Activated CD8-positive, alpha-beta memory T cell treated with anti-CD3 and anti-CD28 coated beads, Interleukin-2, amount 50 U/mL, for 1 hour (primary cell): ENCODE measurements around the gene CD180.

Source experiments
- DNase-seq: peaks from one replicate; pipeline ENCODE4 v3.0.0-alpha.2; 2020; ENCODE audit errors: extremely low read depth

The CD180 gene

DNA sequence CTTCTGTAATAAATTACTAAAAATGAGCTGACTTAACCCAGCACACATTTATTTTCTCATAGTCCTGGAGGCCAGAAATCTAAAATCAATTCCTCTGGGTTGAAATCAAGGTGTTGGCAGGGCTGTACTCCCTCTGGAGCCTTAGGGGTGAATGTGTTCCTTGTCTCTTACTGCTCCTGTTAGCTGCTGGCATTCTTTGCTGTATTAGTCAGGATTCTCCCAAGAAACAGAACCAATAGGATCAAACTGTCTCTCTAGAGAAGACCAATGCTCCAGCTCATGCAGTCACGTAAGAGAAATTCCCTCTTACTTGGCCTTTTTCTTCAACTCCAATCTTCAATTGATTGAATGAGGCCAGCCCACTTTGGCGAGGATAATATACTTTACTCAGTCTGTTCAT lies 15.3 kb upstream of the CD180 start:
- DNase-seq = no peak

DNA sequence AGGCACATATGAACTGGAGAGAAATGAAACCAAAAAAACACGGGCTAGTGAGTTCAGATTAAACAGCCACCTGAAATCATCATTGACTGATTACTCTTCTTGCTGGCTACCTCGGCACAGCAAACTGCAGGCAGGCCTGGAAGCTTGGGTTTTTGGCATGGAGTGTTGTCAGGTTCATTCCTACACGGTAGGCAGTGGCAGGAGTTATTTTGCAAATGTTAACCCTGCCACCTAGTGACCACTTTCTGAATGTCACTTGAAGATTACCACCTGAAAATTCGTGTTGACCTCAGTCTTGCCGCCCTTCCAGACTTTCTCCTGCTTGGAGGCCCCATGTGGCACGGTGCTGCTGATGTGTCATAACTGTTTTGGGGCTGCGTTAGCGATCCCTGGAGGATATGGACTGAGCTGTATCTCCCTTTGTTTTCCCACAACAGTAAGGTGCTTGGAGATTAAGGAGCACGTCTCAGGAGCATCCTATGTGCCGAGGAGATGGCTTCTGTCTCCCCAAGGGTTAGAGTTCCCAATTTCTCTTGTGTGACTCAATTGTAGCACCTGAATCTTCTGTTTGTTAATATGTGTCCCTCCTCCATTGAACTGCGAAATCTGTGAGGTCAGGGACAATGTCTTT lies 12.7 kb upstream of the CD180 start:
- no peak for DNase-seq

DNA sequence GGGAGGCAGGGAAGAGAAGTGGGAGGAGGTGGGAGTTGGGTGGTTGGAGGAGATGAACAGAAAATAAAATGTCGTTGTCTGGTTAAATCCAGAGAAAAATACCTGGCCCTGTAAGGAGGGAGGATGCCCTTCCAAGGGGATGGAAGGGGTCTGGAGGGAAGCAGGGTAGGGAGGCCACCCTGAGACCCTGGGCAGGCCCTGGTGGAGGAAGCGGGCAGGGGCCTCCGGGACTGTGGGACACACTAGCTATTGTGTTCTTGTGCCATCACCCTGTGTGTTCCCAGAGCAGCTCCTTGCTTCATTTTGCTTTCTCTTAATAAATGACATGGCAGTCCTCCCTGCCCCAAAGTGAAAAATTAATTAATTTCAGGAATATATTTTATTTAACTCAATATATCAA lies 11.8 kb upstream of the CD180 start:
- no peak for DNase-seq

DNA sequence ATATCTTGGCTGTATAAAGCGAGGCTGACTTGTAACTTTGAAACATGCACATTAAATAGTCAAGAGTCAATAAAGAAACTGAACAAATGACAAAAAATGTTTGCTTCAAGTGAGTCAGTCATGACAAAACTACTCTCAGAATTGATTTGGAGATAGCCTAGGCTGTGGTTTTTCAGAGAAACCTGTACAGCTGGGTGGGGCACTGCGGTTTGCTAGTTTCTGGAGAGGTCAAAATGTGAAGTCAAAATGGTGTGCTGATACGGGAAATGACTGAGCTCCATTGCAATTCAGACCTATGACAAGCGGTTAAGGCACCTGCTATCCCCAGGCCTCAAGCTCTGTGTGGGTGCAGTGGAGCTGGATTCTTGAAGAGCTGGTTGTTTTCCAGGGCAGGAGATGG lies 10.3 kb upstream of the CD180 start:
- DNase-seq = peak; percentile 40

DNA sequence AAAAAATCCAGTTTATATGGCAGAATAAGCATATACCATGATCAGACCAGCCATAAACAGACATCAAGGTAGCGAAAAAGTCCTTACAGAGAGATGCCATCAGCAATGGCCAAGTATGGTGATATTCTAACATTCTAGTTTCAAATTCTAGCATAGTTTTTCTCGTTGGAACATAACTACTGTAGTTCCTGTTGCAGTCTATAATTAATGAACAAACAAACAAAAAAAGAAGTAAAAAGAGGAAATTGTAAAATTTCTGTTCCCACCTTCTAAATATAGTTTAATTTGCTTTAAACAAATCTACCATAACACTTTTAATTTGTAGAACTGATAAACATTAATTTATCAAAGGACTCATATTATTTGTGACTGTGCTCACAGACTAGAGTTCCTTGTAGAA lies 9.9 kb upstream of the CD180 start:
- DNase-seq = no peak

DNA sequence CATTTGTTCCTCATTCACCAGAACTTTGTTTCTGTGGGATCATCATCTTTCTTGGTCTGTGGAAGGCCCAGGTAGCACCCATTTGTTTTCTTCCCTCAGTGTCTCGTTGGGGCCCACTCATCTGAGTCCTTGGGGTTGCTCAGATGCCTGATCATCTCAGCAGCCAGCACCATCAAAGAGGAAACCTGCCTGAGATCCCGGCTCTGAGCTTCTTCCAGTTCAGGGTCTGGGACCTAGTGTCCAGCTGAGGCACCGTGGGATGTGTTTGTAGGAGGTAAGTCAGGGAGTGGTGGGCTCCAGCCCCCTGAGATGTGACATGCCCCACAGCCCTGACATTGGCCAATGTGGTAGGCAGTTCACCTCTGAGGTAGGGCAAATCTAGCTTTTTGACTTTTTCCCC lies 9.4 kb upstream of the CD180 start:
- DNase-seq = no peak

DNA sequence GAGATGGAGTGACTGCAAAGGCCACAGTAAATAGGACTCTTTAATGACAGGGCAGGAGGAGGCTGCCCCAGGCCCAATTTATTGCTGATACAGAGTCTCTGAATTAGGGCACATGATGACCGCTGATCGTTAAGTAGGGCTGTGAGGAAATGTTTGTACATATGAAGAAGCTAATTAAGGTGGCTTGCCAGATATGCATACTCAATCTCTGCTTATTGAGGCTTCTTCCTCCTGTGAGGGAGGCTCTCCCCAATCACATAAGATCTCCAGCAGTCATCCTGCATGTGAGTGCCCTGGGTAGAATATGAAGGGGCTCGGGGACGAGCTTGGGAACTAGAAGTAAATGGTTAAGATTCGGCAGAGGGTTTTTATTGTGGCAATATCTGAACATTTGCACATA lies 8.2 kb upstream of the CD180 start:
- no peak for DNase-seq

DNA sequence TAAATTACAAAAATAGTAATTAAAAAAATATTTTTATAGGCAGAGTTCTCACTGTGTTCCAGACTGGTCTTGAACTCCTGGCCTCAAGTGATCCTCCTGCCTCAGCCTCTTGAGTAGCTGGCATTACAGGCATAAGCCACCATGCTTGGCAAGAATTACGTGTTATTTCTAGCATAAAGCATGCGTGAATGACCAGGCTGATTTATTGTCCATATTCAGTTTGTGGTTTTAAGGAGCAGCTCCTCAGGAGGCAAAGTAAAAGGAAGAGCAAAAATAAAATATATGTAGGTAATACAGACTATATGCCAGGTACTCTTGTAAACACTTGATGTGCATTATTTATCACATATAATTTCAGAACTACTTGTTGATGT lies 7.1 kb upstream of the CD180 start:
- no peak for DNase-seq

DNA sequence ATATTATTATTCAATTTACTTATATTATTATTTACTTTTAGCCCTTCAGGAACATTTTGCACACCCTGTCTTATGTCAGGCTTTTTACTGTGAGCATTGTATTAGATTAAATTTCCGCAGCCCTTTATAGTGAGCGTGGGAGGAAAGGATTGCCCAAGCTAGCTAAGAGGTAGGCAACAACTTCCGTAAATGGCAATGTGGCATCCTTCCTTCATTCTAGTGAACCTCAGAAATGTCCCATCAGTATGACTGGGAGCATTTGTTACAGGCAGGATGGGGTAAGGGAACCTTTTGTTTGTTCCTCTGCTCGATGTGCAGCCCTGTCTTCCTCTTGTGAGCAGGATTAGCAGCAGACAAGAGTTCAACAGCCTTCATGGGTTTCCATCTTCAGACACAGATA lies 6.2 kb upstream of the CD180 start:
- no peak for DNase-seq

DNA sequence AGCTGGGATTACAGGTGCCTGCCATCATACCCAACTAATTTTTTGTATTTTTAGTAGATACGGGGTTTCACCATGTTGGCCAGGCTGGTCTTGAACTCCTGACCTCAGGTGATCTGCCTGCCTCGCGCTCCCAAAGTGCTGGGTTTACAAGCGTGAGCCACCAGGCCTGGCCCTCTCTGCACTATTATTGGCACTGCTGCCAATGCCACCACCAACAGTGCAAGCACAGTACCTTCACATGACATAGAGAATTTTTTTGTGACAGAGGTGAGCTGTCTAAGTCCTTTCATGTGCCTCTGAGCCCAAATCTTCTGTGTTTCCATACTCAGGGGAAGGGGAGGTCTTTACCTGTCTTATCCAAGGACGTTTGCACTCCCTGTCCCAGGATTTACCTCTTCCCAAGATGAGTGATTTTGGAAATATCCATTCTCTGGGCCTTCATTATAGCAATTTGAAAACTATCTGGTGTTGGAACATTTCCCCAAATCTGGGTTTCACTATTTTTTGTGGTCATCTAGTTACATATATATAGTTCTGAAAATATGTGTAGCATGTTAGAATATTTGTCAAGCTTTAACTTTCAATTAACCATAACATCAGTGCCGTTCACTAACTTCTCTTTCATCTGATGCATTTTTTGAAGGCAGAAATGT lies 5.4 kb upstream of the CD180 start:
- no peak for DNase-seq

DNA sequence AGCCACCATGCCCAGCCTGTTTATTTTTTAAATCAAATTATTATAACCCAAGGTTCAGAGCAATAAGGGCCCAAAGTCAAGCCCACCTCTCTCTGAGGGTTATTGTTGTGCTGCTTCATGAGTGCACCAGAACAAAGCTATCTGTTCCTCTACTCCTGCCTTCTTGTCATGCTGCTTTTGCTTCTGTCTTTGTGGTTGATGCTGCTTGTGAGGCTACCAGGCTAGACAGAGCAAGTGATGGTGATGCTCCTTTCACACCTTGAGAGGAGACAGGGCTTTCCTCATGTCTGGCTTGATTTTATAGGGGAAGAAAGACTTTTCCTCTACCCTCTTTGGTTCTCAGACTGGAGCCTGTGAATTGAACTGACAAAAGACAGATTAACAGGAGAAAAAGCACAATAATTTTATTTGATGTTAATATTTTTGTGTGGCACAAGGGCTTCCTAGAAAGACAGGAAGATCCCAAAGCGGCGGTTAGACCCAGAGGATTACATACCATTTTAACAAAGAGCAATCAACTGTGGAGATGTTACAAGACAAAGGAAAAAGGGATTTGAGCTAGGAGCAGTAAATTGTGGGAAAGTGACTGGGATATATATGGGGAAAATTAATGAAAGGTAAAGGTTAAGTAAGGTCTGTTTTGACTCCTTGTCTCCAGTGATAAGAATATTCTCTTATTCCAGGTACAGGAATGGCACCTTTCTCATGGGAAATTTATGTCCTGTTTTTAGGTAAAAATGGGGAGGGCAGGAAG lies 4.4 kb upstream of the CD180 start:
- DNase-seq = no peak

DNA sequence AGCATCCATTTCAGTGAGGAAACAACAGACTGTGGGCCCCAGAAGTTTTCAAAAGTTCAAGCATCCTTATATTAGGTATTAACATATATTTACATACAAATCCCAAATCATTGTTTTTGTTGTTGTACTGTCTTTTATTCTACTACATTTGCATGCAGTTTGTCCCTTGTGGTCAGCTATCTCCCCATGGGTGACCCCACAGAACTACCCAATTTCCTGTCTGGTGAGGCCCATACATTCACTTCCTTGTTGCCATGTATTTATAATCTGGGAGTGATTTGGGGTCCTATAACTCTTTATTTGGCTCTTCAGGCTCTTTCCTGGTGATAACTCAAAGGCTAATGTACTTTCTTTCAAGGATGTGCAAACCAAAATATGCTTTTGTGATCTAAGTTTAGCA lies 3.3 kb upstream of the CD180 start:
- no peak for DNase-seq

DNA sequence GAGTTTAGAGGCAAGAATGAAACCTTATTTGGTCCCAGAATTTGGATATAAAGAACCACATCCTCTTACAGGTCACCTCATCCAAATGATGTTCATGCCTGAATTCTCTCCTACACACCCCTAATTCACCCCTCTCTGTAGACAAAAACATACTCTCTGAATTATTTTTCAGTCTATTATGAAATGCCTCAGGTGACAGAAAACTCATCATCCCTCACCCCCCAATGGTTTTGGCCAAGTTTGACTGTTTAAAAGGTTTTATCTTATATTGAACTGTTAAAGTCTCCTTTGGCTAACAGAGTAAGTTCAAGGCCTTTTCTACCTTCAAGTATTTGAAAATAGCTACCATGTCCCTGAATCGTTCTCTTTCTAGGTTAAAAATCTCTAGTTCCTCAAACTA lies 2.3 kb upstream of the CD180 start:
- DNase-seq = no peak

DNA sequence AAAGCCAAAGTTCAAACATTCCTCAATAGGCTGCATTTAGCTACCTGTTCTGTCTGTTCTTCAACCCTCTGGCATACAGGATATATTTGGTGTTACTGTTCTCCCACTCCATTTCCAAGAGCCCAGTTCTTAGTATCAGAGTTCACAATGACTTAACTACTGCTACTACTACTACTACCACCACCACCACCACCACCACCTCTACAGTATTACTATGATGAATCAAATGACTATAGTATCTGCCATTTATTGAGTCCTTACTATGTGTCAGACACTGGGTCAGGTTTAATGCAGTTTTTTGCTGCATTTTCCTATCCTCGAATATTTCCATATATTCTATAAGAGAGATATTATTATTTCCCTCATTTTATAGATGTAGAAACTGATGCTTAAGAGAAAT lies 937 bp upstream of the CD180 start:
- no peak for DNase-seq

DNA sequence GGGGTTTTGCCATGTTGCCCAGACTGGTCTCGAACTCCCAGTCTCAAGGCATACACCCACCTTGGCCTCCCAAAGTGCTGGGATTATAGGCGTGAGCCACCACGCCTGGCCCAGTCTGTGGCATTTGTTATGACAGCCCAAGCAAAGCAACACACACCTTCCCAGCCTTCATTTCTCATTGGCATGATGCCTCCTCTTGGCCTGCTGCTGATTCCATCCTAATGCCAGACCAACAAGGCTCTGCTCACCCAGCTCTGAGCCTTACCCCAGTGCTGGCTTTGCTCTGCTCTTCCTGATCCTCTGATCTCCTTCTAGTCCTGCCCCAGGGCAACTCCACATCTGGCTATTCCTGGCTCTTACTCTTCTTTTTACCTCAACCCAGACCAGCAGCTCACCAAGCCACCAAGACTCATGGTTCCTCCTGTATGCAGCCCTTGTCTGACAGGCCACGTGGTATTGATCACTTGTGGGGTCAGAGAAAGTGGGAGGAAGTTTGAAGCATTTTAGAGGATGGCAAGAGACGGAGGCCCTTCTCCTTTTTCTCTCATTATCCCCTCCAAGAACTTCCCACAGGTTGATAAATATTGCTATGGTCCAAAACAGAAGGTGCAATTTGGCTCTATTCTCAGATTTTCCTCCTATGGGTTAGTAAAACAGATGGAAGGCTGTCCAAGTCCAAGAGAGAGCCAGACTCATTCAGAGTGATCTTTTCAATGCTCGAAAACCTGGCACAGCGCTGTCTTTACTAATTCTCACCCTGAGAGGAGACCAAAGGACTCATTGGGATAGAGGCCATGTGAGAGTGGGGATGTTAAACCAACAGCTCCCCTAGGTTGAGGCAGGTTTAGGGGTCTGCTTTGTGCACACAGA lies 958 bp downstream of the CD180 start:
- no peak for DNase-seq

DNA sequence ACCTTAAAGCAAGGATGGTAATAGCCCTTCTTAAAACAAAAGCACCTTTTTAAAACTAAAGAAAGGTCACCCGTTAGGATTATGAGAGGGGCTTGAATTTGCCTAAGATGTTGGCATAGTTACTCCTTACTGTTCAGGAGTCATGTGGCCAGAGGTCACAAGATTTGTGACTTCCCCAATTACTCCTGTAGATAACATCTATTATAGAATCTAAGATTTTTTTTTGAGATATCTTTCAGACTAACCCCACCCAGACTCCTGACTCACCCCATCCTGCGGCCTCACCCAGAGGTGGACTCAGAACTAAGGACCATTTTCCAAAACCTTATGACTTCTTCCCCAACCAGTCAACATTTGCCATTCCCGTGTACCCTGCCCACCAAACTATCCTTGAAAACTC lies 2.4 kb downstream of the CD180 start:
- DNase-seq = no peak

DNA sequence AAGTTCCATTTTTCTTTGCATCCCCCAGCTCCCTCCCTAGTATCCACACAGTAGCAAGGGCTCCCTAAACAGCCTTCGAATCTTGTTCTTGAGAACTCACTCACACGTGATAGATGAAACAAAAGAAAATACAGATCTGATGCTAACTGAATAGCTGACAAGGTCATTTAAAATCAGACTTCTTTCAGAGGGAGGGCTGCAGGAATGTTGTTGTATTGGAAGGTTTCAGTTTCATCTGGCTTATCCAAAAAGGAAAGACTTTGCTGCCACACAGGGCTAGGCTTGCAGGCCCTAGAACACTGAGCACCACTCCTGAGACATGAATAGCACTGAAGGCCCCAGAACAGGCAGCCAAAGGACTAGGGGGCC lies 3.2 kb downstream of the CD180 start:
- DNase-seq = no peak

DNA sequence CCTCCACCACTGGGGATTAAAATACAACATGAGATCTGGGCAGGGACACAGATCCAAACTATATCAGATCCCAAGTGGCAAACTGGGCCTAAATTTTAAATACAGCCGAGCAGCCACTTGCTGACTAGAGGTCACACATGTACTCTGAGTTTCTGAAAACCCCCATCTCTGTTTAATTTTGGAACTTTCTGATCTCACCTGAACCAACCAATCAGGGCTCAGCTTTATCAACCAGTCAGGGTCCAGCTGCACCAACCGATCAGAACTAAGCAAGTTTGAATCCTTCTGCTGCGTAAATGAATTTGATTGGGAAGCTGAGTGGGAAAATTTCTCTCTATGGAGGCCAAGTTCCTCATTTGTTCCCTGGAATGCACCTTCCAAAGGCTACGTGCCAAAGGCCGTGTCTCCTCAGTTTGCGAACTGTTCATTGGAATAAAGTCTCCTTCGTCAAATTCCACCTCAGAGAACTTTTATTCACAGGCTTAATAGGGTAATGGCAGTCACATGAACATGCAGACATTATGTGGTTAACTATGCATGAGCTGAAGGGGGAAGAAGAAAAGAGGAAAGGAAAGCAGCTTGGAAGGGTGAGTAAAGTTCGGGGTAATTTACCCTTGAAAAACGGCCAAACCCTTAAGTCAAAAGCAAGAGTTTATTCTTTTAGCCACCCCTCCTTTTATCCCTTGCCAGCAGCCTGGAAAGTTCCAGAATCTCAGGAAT lies 3.7 kb downstream of the CD180 start:
- DNase-seq = no peak

DNA sequence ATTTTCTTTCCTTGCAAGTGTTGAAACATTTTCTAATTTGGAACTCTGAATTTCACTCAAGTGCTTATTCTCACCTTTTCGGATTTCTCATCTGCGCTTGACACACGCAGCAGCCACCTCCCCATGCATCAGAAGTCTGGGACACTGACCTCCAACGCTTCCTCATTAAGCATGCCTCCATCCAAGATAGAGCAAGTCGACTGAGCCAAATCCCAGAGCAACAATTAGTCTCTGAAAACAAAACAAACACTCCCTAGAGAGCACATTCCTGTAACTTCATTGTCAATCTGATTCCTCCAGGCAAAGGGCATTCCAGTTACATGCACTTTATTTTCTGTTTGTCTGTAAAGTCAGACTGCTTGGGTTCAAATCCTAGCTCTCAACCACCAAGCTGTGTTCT lies 5.7 kb downstream of the CD180 start:
- no peak for DNase-seq

DNA sequence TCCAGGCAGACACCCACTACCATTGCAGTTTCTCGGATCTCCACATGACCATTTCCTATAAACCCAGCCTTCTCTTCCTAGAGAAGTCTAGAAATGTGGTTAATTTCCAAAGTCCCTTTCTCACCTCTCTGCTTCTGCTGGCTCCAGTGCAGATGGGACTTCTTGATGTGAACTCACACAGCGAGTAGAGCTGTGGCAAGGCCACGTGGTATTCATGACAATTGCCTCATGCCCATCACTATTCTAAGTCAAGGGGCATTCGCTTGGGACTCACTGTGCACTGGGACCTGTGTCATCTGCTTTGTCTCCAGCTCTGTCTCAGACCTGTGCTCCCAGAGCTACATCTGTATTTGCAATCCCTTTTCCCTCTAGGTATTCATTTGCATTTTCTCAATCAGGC lies 6.2 kb downstream of the CD180 start:
- DNase-seq = no peak

DNA sequence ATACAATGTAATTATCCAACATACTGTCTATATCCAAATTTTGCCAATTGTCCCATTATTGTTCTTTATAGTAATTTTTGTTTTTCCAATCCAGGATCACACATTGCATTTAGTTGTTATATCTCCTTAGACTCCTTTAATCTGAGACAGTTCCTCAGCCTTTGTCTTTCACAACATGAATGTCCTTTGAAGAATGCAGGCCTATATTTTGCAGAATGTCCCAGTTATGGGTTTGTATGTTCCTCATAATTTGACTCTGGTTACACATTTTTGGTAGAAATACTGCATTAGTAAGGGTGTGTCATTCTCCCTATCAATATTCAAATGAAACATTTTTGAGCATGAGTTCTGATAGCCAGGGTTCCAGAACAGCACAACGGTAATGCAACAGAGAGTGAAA lies 6.7 kb downstream of the CD180 start:
- no peak for DNase-seq

DNA sequence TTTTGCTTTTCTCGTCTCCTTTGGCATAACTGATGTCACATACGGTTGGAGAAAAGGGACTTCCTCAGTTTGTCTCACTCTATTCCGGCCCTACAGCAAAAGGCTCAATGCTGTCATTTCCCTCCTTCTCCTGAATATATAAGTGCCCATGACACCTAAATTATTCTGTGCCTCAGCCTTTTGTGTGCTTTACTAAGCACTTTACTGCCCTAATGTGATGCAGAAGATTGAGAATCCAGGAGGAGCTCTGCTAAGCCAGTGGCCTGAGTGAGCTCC lies 7.6 kb downstream of the CD180 start:
- no peak for DNase-seq
